Activated CD4-positive, alpha-beta memory T cell treated with anti-CD3 and anti-CD28 coated beads for 36 hours (primary cell): Measurements from ENCODE around the gene AMZ1. TPM values are rescaled to one million over a fixed set of nuclear protein-coding genes. Genes with fewer than 3 reads are reported as not detected.

Experiments
- CTCF ChIA-PET: fragments of 350-600 bp; sonication (Branson Sonifier 250); formaldehyde crosslinking; loops from one replicate; lab custom pipeline; 2021; ENCODE audit warnings: antibody characterized with exemption, inconsistent platforms; lab: Charles Lee
- POLR2A ChIA-PET: fragments of 350-600 bp; sonication (Branson Sonifier 250); formaldehyde crosslinking; loops from one replicate; lab custom pipeline; 2021; ENCODE audit warnings: antibody characterized with exemption; lab: Charles Lee
- DNase-seq: peaks from one replicate; pipeline ENCODE4 v3.0.0-alpha.2; 2020
- H3K27ac Mint-ChIP-seq: one replicate; pipeline ENCODE4 v1.8.0; 2021; ENCODE audit warnings: mixed read lengths
- H3K27me3 Mint-ChIP-seq: one replicate; pipeline ENCODE4 v1.8.0; 2021; ENCODE audit warnings: mixed read lengths
- H3K36me3 Mint-ChIP-seq: one replicate; pipeline ENCODE4 v1.8.0; 2021; ENCODE audit warnings: mixed read lengths
- H3K4me1 Mint-ChIP-seq: one replicate; pipeline ENCODE4 v1.8.0; 2021; ENCODE audit warnings: low read depth, mixed read lengths
- H3K4me3 Mint-ChIP-seq: one replicate; pipeline ENCODE4 v1.8.0; 2021; ENCODE audit warnings: mild to moderate bottlenecking, mixed read lengths
- H3K9me3 Mint-ChIP-seq: one replicate; pipeline ENCODE4 v1.8.0; 2021; ENCODE audit warnings: mixed read lengths
- intact Hi-C: fragments of 100-400 bp; cut with micrococcal nuclease; formaldehyde crosslinking; loops from one replicate; pipeline ENCODE4 v1.15.1; 2023
- total RNA-seq, 2 experiments: library from RNA; stranded (reverse); gene quantifications; one replicate each; pipeline ENCODE4 v1.2.3, GENCODE V29; 2021

The AMZ1 gene
- total RNA-seq, 2 experiments from 2014 or later = 0.83 to 0.94 TPM

DNA sequence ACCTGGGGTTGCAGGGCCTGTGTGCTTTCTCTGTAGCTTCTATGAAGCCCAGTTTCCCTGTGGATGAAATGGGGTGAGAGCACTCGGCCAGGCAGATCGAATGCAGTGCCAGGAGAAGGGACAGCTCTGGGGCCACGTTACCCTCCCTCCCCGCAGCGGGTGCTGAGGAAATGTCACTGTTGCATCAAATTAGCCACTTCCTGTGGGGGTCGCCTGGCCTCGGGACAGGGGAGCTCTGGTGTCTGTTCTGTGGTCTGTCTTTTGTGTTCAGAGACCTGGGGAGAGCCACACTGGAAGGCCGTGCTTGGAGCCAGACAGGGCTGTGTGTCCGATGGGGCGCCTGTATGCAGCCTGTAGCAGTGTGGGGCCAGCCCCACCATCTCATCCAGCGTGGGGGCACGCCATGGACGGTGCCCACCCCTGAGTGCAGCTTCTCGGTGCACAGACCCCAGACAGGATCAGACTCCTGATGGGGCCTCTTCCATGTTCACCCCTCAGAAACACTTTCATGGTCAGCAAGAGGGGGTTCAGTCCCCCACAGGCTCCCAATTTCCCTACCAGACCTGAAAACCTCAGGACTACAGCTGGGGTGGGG is 42.6 kb upstream of the AMZ1 start:
- Mint-ChIP-seq H3K27ac (no peak overlapping the region), H3K36me3 (no peaks in the 10 kb centered on the region), H3K4me3 (no peak overlapping the region), H3K4me1 (peaks cover 14% of the 10 kb centered on the region), H3K27me3 (no peaks in the 10 kb centered on the region), H3K9me3 (no peaks in the 10 kb centered on the region)
- ChIA-PET CTCF (interaction anchor here (1.0 to 2.3 kb wide), 2 partner anchors 25 to 65 kb away, joined by 3 to 8 read pairs; no protein-coding TSS in a partner anchor), POLR2A (no interaction called here)
- peak; percentile 46 for DNase-seq
- intact Hi-C loops = no loop called here

DNA sequence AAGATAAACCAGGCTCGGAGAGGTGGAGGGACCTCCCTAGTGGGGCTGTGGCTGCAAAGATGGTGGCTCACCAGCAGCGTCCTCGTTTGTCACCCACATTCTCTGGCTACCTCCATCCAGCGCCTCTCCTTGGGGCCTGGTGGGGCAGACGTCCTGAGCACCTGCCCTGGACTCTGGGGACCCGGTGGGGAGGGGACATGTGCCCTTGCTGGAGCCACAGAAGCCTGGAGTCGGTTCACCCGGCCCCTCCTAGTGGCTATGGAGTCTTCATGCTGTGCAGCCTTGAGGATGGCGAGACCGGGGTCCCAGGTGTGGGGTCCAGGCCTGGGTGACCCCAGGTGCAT is 41.7 kb upstream of the AMZ1 start:
- Mint-ChIP-seq H3K9me3 (no peaks in the 10 kb centered on the region), H3K4me3 (no peak overlapping the region), H3K4me1 (peaks cover 14% of the 10 kb centered on the region), H3K27me3 (no peaks in the 10 kb centered on the region), H3K27ac (no peak overlapping the region), H3K36me3 (no peaks in the 10 kb centered on the region)
- intact Hi-C loops = no loop called here
- no peak for DNase-seq
- ChIA-PET POLR2A (no interaction called here), CTCF (no interaction called here)

DNA sequence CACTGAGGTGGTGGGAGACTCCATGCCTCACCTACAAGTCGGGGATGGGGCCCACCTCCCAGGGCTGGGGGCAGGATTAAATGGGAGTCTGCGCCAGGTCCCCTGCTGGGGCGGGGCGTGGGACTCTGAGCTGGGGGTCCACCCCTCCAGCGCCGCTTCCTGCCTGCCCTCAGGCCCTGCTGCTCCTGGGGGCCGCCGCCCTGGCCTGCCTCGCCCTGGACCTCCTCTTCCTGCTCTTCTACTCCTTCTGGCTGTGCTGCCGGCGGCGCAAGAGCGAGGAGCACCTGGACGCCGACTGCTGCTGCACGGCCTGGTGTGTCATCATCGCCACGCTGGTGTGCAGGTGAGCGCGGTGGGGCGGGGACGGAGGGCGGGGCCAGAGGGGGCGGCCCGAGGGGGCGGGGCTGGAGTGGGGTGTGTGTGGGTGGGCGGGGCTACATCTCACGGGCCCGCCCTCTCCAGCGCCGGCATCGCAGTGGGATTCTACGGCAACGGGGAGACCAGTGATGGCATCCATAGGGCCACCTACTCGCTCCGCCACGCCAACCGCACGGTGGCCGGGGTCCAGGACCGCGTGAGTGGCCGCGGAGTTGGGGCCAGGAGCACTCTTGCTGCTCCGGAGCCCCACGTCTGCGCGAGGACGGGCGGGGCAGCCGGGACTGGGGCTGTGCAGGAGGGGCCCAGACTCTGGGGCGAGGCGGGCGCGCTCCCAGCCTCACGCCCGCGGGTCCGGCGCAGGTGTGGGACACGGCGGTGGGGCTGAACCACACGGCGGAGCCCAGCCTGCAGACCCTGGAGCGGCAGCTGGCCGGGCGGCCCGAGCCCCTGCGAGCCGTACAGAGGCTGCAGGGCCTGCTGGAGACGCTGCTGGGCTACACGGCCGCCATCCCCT is 41.1 kb upstream of the AMZ1 start:
- Mint-ChIP-seq H3K9me3 (no peaks in the 10 kb centered on the region), H3K36me3 (no peaks in the 10 kb centered on the region), H3K27me3 (no peaks in the 10 kb centered on the region), H3K27ac (no peak overlapping the region), H3K4me1 (peaks cover 14% of the 10 kb centered on the region), H3K4me3 (no peak overlapping the region)
- ChIA-PET CTCF (no interaction called here), POLR2A (no interaction called here)
- intact Hi-C loops = no loop called here
- no peak for DNase-seq

DNA sequence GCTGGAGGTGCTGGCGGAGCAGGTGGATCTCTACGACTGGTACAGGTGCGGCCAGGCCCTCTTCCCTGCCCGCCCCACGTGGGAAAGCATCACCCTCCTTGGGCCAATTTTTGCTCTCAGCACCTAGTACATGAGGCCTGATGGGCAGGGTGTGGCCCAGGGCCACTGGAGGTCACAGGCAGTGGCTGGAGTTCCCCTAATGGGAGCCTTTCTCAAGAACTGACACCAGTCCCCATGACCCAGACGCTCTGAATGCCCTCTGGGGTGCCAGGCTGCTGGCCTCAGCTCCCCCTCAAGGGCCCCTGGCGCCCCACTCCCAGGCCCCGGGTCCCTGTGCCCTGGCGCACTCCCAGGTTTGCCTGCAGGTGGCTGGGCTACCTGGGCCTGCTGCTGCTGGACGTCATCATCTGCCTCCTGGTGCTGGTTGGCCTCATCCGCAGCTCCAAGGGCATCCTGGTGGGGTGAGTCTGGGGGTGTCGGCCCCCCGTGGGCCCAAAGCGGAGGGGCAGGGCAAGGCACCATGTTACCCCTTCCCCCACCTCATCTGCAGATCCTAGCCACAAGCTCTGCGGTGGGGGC is 40.3 kb upstream of the AMZ1 start:
- no peaks in the 10 kb centered on the region for H3K36me3 Mint-ChIP-seq
- H3K4me3 Mint-ChIP-seq = no peak overlapping the region
- H3K4me1 Mint-ChIP-seq = peaks cover 14% of the 10 kb centered on the region
- no peaks in the 10 kb centered on the region for H3K9me3 Mint-ChIP-seq
- CTCF ChIA-PET = no interaction called here
- H3K27ac Mint-ChIP-seq = no peak overlapping the region
- intact Hi-C loops = no loop called here
- no peak for DNase-seq
- POLR2A ChIA-PET = no interaction called here
- H3K27me3 Mint-ChIP-seq = no peaks in the 10 kb centered on the region

DNA sequence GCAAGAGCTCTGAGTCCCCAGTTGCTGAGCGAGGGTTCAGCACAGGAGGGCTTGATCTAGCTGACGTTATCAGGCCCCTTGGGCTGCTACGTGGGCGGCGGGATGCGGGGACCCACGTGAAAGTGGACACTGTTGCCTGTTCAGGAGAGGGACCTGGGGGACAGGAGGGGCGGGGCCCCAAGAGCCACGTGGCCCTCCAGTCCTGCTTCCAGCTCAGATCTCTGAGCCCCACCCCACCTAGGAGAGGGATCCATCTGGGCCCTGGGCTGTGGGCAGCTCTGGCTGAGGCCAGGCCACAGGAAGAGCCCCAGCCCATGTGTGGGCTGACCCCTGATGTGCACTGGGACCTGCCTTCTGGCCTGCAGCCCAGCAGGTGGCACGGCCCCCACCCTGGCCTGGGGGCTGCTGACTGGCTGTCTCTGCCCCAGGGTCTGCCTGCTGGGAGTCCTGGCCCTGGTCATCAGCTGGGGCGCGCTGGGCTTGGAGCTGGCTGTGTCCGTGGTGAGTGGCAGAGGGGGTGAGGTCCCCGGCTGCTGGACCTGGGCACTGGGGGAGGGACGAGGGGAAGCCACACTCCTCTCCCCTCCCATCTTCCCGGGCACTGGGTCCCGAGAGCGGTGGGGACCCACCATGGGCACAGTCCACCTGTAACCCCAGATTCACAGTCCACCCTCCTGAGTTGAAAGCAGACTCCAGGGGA is 38.7 kb upstream of the AMZ1 start:
- no peaks in the 10 kb centered on the region for H3K36me3 Mint-ChIP-seq
- ChIA-PET CTCF (no interaction called here), POLR2A (no interaction called here)
- no peak overlapping the region for H3K27ac Mint-ChIP-seq
- H3K27me3 Mint-ChIP-seq = no peaks in the 10 kb centered on the region
- H3K4me1 Mint-ChIP-seq = peaks cover 13% of the 10 kb centered on the region
- H3K9me3 Mint-ChIP-seq = no peaks in the 10 kb centered on the region
- H3K4me3 Mint-ChIP-seq = no peak overlapping the region
- no peak for DNase-seq
- intact Hi-C loops = no loop called here

DNA sequence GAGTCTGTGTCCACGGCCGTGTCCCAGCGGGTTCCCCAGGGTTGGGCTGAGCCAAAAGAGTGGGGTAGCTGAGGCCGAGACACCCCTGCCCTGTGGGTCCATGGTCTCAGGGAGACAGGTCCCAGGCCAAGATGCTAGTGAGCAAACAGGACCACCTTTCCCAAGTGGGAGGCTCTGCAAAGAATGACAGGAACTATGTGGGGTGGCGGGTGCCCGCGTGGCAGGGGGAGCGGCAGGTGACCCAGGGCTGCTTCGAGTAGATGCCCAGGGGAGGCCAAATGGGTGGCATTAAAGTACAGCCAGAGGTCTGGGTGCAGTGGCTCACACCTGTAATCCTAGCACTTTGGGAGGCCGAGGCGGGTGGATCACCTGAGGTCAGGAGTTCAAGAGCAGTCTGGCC is 38.0 kb upstream of the AMZ1 start:
- no peaks in the 10 kb centered on the region for H3K36me3 Mint-ChIP-seq
- H3K4me1 Mint-ChIP-seq = peaks cover 6% of the 10 kb centered on the region
- ChIA-PET POLR2A (no interaction called here), CTCF (interaction anchor here (1.1 kb wide), 1 partner anchor 60 kb away, joined by 3 read pairs; no protein-coding TSS in a partner anchor)
- DNase-seq = no peak
- H3K4me3 Mint-ChIP-seq = no peak overlapping the region
- H3K9me3 Mint-ChIP-seq = no peaks in the 10 kb centered on the region
- H3K27ac Mint-ChIP-seq = no peak overlapping the region
- intact Hi-C loops = no loop called here
- no peaks in the 10 kb centered on the region for H3K27me3 Mint-ChIP-seq

DNA sequence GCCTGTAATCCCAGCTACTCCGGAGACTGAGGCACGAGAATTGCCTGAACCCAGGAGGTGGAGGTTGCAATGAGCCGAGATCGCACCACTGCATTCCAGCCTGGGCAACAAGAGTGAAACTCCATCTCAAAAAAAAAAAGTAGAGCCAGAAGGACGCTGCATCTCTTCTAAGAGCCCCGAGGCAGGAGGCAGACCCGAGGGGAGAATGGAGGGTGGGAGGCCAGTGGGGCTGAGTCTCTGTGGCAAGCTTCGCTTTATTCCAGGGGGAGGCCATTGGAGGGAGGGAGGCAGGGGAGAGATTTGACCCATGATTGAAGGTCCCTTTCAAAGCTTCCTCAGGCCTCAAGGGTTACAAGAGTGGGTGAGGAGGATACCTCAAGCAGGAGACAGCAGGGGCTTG is 37.6 kb upstream of the AMZ1 start:
- Mint-ChIP-seq H3K36me3 (no peaks in the 10 kb centered on the region), H3K4me1 (peaks cover 2% of the 10 kb centered on the region), H3K27ac (no peak overlapping the region), H3K9me3 (no peaks in the 10 kb centered on the region), H3K4me3 (no peak overlapping the region), H3K27me3 (no peaks in the 10 kb centered on the region)
- no peak for DNase-seq
- intact Hi-C loops = no loop called here
- ChIA-PET POLR2A (no interaction called here), CTCF (interaction anchor here (1.1 kb wide), 1 partner anchor 59 kb away, joined by 3 read pairs; no protein-coding TSS in a partner anchor)

DNA sequence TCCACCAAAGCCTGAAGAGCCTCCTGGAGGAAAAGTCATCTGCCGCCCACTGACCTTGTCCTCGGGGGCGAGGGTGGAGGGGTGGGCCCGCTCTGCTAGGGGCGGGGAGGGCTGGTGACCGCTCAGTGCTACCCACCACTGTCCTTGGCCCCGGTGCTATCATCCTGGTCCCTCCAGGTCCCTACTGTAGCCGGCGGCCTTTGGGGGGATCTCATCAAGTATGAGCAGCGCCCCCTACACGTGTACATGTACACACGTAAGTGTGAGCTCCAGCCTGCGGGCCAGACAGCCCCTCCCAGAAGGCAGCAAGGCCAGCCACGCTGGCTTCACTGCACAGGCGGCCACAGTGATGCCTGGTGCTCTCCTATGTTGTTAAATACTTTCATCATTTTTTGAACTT is 36.7 kb upstream of the AMZ1 start:
- no peaks in the 10 kb centered on the region for H3K9me3 Mint-ChIP-seq
- H3K27me3 Mint-ChIP-seq = no peaks in the 10 kb centered on the region
- DNase-seq = no peak
- H3K27ac Mint-ChIP-seq = no peak overlapping the region
- intact Hi-C loops = no loop called here
- no peak overlapping the region for H3K4me3 Mint-ChIP-seq
- POLR2A ChIA-PET = no interaction called here
- CTCF ChIA-PET = interaction anchor here (1.1 kb wide), 1 partner anchor 59 kb away, joined by 3 read pairs; no protein-coding TSS in a partner anchor
- no peaks in the 10 kb centered on the region for H3K36me3 Mint-ChIP-seq
- no peaks in the 10 kb centered on the region for H3K4me1 Mint-ChIP-seq

DNA sequence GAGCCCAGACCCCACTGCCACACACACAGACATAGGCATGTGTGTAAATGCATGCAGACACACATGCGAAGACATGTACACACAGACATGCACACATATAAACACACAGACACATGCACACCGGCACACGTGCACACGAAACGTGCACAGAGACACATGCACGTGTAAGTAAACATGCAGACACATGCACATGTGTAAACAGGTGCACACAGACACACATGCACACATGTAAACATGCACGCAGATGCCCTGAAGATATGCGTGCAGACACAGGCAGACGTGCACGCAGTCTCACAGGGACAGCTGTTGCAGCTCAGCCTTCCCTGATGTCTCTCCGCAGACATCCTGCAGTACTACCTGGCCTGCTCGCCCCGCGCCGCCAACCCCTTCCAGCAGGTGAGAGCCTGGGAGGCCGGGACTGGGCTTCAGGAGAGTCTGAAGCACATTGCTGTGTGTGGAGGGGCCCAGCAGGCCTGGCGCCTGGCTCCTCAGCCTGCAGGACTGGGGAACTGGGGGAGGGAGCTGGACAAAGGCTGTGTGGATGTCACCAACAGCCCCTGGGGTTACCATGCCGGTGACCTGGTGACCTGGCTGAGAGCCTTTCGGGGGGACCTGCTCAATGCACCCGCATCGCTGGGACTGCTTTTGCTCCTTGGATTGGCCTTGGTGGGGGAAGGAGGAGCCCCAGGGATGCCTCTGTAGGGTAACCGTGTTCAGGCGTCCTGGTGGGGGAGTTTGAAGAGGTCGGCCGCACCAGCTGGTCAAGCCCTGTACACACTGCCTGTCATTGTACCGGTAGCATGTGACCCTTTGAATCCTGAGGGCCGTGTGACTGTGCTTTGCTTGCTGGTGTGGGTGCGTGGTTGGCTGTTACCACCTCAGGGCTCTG is 35.9 kb upstream of the AMZ1 start:
- no peaks in the 10 kb centered on the region for H3K4me1 Mint-ChIP-seq
- H3K9me3 Mint-ChIP-seq = no peaks in the 10 kb centered on the region
- POLR2A ChIA-PET = no interaction called here
- no peak overlapping the region for H3K4me3 Mint-ChIP-seq
- intact Hi-C loops = no loop called here
- no peaks in the 10 kb centered on the region for H3K36me3 Mint-ChIP-seq
- no peak for DNase-seq
- CTCF ChIA-PET = interaction anchor here (2.9 kb wide), 1 partner anchor 19 kb away, joined by 13 read pairs; no protein-coding TSS in a partner anchor
- H3K27ac Mint-ChIP-seq = no peak overlapping the region
- H3K27me3 Mint-ChIP-seq = no peaks in the 10 kb centered on the region

DNA sequence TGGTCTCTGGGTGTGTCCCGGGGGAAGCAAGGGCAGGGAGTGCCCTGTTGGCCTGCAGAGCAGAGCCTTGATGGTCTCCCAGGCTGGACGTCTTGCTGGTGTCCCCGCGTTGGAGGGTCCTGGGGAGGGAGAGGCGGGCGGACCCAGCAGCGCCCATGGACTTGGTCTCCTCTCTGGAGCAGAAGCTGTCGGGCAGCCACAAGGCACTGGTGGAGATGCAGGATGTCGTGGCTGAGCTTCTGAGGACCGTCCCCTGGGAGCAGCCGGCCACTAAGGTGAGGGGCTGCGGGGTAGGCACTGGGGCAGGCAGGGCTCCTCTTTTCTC is 35.3 kb upstream of the AMZ1 start:
- Mint-ChIP-seq H3K36me3 (no peaks in the 10 kb centered on the region), H3K4me1 (no peaks in the 10 kb centered on the region), H3K27ac (no peak overlapping the region), H3K4me3 (no peak overlapping the region), H3K9me3 (no peaks in the 10 kb centered on the region), H3K27me3 (no peaks in the 10 kb centered on the region)
- ChIA-PET POLR2A (no interaction called here), CTCF (interaction anchor here (2.9 kb wide), 1 partner anchor 18 kb away, joined by 13 read pairs; no protein-coding TSS in a partner anchor)
- intact Hi-C loops = no loop called here
- DNase-seq = no peak

DNA sequence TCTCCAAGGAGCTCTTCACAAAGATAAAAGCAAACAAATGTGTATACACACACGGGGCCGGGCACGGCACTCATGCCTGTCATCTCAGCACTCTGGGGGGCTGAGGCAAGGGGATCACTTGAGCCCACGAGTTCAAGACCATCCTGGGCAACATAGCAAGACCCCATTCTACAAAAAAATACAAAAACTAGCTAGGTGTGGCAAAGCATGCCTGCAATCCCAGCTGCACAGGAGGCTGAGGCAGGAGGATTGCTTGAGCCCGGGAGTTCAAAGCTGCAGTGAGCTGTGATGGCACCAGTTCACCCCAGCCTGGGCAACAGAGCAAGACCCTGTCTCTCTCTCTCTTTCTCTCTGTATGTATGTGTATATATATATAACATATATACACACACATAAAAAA is 33.9 kb upstream of the AMZ1 start:
- Mint-ChIP-seq H3K27ac (no peak overlapping the region), H3K36me3 (no peaks in the 10 kb centered on the region), H3K27me3 (no peaks in the 10 kb centered on the region), H3K4me3 (no peak overlapping the region), H3K9me3 (no peaks in the 10 kb centered on the region), H3K4me1 (no peaks in the 10 kb centered on the region)
- intact Hi-C loops = no loop called here
- POLR2A ChIA-PET = no interaction called here
- no peak for DNase-seq
- CTCF ChIA-PET = interaction anchor here (0.6 to 2.9 kb wide), 6 partner anchors 17 to 248 kb away, joined by 3 to 13 read pairs (median 4); no protein-coding TSS in a partner anchor
